ENCODE results near the gene PPFIA1. TPM values are rescaled to one million over a fixed set of nuclear protein-coding genes. Genes with fewer than 3 reads are reported as not detected.

The PPFIA1 gene
- total RNA-seq, 1 donor from 2014 or later: 45.3 TPM

GRCh38 chr11:70229737-70230136 is 40.8 kb upstream of the PPFIA1 start:
- Histone ChIP-seq H3K27ac (replicated peaks) (no peak overlapping the region), H3K36me3 (no peaks in the 10 kb centered on the region), H3K27me3 (ENCODE audit: low read depth) (no peaks in the 10 kb centered on the region), H3K9me3 (replicated peaks) (no peaks in the 10 kb centered on the region), H3K4me3 (no peak overlapping the region), H3K4me1 (peaks cover 14% of the 10 kb centered on the region)
- intact Hi-C loops (cut with micrococcal nuclease): no loop called here
- TF ChIP-seq, protein P1, sequence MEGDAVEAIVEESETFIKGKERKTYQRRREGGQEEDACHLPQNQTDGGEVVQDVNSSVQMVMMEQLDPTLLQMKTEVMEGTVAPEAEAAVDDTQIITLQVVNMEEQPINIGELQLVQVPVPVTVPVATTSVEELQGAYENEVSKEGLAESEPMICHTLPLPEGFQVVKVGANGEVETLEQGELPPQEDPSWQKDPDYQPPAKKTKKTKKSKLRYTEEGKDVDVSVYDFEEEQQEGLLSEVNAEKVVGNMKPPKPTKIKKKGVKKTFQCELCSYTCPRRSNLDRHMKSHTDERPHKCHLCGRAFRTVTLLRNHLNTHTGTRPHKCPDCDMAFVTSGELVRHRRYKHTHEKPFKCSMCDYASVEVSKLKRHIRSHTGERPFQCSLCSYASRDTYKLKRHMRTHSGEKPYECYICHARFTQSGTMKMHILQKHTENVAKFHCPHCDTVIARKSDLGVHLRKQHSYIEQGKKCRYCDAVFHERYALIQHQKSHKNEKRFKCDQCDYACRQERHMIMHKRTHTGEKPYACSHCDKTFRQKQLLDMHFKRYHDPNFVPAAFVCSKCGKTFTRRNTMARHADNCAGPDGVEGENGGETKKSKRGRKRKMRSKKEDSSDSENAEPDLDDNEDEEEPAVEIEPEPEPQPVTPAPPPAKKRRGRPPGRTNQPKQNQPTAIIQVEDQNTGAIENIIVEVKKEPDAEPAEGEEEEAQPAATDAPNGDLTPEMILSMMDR (IDR thresholded peaks at IDR 0.05; ENCODE audit: borderline replicate concordance): no peak
- no peak for DNase-seq

- TF ChIP-seq, protein P1 (IDR thresholded peaks at IDR 0.05; ENCODE audit: borderline replicate concordance): no peak
- H3K27ac ChIP-seq (replicated peaks): peak overlapping the region; percentile 66
- intact Hi-C loops (cut with micrococcal nuclease): no loop called here
These were observed 40.2 kb upstream of the PPFIA1 start for GRCh38 chr11:70230151-70230839.

DNA sequence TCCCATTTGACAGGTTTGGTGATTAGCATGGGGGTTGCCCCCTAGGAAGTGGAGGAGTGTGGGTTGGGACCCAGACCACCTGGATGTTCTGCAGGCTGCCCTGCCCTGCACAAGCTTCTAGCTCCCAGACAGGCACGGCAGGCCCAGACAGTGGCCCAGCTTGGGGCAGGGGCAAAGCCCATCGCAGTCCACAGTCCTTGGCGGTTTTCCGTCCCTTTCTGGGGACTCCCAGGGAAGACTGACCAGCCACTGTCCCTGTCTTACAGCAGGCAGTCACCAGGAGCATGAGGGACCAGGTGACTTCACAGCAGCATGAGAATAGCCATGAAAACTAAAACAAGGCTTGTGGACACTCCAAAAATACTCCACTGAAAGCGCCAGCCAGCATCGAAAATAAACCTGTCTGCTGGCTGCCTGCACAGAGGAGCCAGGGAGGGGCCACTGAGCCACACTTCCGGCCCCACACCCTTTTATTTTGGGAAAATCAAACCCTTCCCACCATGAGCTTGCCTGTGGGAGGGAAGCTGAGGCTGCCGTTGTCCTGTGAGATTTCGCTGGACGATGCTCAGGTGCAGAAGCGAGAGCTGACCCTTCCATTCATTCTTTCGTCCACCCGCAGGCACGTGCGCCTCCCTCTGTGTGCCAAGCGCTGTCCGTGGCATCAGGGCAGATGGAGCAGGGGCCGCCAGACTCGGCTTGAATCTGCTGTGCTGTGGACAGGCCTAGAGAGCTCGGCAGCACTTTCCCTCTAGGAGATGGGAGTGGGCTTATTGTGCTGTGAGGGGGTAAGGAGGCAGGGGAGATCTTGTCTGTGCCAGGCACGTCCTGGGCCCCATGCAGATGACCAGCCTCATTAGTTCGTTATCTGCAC is 39.4 kb upstream of the PPFIA1 start:
- peaks cover 14% of the 10 kb centered on the region for H3K4me1 ChIP-seq
- peak overlapping the region; percentile 37 for H3K4me3 ChIP-seq
- DNase-seq: no peak
- intact Hi-C loops (cut with micrococcal nuclease): no loop called here
- H3K36me3 ChIP-seq: no peaks in the 10 kb centered on the region
- H3K27ac ChIP-seq (replicated peaks): peak overlapping the region; percentile 66
- TF ChIP-seq, protein P1 (IDR thresholded peaks at IDR 0.05; ENCODE audit: borderline replicate concordance): no peak
- no peaks in the 10 kb centered on the region for H3K9me3 ChIP-seq (replicated peaks)
- H3K27me3 ChIP-seq (ENCODE audit: low read depth): no peaks in the 10 kb centered on the region

More at GRCh38 chr11:70230151-70230839, 40.2 kb upstream of the PPFIA1 start:
- Histone ChIP-seq H3K27me3 (ENCODE audit: low read depth) (no peaks in the 10 kb centered on the region), H3K4me3 (no peak overlapping the region), H3K9me3 (replicated peaks) (no peaks in the 10 kb centered on the region), H3K36me3 (no peaks in the 10 kb centered on the region), H3K4me1 (peaks cover 14% of the 10 kb centered on the region)
- no peak for DNase-seq

DNA sequence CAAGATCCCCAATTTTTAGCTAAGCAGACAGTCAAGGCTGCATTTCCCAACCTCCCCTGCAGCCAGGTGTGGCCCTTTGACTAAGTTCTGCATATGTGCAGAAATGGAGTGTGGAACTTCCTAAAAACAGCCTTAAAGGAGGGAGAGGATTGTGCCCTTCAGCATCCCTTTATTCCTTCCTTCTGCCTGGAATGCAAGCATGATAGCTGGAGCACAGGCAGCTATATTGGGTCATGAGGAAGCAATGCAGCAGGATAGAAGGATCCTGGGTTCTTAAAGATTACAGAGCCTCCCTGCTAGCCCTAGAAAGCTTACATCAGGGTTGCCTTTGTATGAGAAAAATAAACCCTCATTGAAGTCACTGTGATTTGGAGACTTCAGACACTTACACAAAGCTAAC is 37.5 kb upstream of the PPFIA1 start:
- Histone ChIP-seq H3K9me3 (replicated peaks) (no peaks in the 10 kb centered on the region), H3K36me3 (no peaks in the 10 kb centered on the region), H3K4me3 (no peak overlapping the region), H3K4me1 (peaks cover 14% of the 10 kb centered on the region), H3K27ac (replicated peaks) (no peak overlapping the region), H3K27me3 (ENCODE audit: low read depth) (no peaks in the 10 kb centered on the region)
- intact Hi-C loops (cut with micrococcal nuclease): no loop called here
- TF ChIP-seq, protein P1 (IDR thresholded peaks at IDR 0.05; ENCODE audit: borderline replicate concordance): no peak
- no peak for DNase-seq

DNA sequence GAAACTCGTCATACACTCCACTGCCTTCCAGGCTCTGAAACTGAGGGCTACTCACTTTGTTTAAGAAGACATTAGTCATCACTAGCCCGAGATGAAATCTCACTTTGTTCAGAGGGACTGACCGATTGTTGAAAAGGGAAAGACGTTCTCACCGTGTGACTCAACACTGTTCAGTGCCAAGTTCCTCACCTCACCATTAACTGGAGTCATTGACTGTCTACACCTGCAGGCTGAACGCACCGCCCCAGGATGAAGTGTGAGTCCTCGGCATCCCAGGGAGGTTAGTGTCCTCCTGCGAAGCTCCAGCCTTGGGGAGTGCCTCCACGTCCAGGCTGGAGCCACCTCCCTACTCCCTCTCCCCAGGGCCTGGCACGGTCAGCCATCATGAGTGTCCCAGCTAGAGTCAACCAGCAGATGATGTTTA is 37.0 kb upstream of the PPFIA1 start:
- H3K27ac ChIP-seq (replicated peaks): no peak overlapping the region
- H3K4me3 ChIP-seq: no peak overlapping the region
- no peaks in the 10 kb centered on the region for H3K27me3 ChIP-seq (ENCODE audit: low read depth)
- TF ChIP-seq, protein P1 (IDR thresholded peaks at IDR 0.05; ENCODE audit: borderline replicate concordance): no peak
- intact Hi-C loops (cut with micrococcal nuclease): no loop called here
- peaks cover 14% of the 10 kb centered on the region for H3K4me1 ChIP-seq
- no peaks in the 10 kb centered on the region for H3K9me3 ChIP-seq (replicated peaks)
- no peak for DNase-seq
- no peaks in the 10 kb centered on the region for H3K36me3 ChIP-seq
